Fibroblast of pulmonary artery (primary cell): ENCODE results near the gene COL26A1.
"Not testable (repeated sequence)": the region's sequence is repeated elsewhere in the genome, so short reads cannot be mapped to it uniquely, and the experiment has no call there.

ENCODE experiments used
- DNase-seq: peaks from one replicate; pipeline ENCODE4 v3.0.0-alpha.2; 2010; ENCODE audit warnings: low read depth
- H3K4me3 ChIP-seq: replicated peaks from 2 replicates; pipeline ENCODE4 v1.5.1; 2011; ENCODE audit warnings: low read depth, mild to moderate bottlenecking, control low read depth, low read length, moderate library complexity
- CTCF ChIP-seq: IDR thresholded peaks from 2 replicates; pipeline ENCODE4 v1.5.1; 2011; ENCODE audit warnings: mild to moderate bottlenecking, control low read depth, low read length, inconsistent platforms; ENCODE audit errors: missing control alignments

The COL26A1 gene

GRCh38 chr7:101479217-101479616, 116.5 kb downstream of the COL26A1 start:
- no peak overlapping the region for H3K4me3 ChIP-seq
- no peak for DNase-seq
- TF ChIP-seq CTCF, result no peak

- not testable (repeated sequence) for DNase-seq, H3K4me3 ChIP-seq
Observed at GRCh38 chr7:101486056-101486432, 123.4 kb downstream of the COL26A1 start.

GRCh38 chr7:101486433-101487104, 123.9 kb downstream of the COL26A1 start:
- TF ChIP-seq CTCF, result no peak
- H3K4me3 ChIP-seq, result no peak overlapping the region
- no peak for DNase-seq

- no peak for DNase-seq
- H3K4me3 ChIP-seq, result no peak overlapping the region
- no peak for TF ChIP-seq CTCF
Observed at GRCh38 chr7:101487105-101487458, 124.4 kb downstream of the COL26A1 start.

GRCh38 chr7:101487753-101488152, 125.1 kb downstream of the COL26A1 start:
- TF ChIP-seq CTCF, result no peak
- DNase-seq, result no peak
- no peak overlapping the region for H3K4me3 ChIP-seq

GRCh38 chr7:101488826-101489572, 126.3 kb downstream of the COL26A1 start:
- no peak for TF ChIP-seq CTCF
- H3K4me3 ChIP-seq, result no peak overlapping the region
- DNase-seq, result no peak

GRCh38 chr7:101490439-101490838, 127.8 kb downstream of the COL26A1 start:
- DNase-seq, H3K4me3 ChIP-seq: not testable (repeated sequence)

- not testable (repeated sequence) for DNase-seq, H3K4me3 ChIP-seq
Observed at GRCh38 chr7:101491442-101491841, 128.8 kb downstream of the COL26A1 start.
